HFF-Myc (cell line): ENCODE measurements around the gene NPC2.

Experiments
- DNase-seq: peaks from one replicate; pipeline ENCODE4 v3.0.0-alpha.2; 2011; ENCODE audit warnings: low read depth; ENCODE audit errors: extremely low read depth
- H3K4me3 ChIP-seq: replicated peaks from 2 replicates; pipeline ENCODE4 v1.5.1; 2011; ENCODE audit warnings: low read depth, mild to moderate bottlenecking, control low read depth, low read length
- CTCF ChIP-seq: IDR thresholded peaks from 2 replicates; pipeline ENCODE4 v1.5.1; 2012; ENCODE audit warnings: mild to moderate bottlenecking, low read depth, low read length, control low read depth; ENCODE audit errors: missing control alignments

Gene NPC2

GRCh38 chr14:74434294-74434693 lies 58.8 kb downstream of the NPC2 start:
- TF ChIP-seq CTCF = no peak
- no peak for DNase-seq
- no peak overlapping the region for H3K4me3 ChIP-seq

GRCh38 chr14:74429991-74430390 lies 63.1 kb downstream of the NPC2 start:
- H3K4me3 ChIP-seq = no peak overlapping the region
- no peak for TF ChIP-seq CTCF
- DNase-seq = no peak
